OCI-M2 (cell line): ENCODE data around the gene C9orf85.
"Not testable (repeated sequence)": the region's sequence is repeated elsewhere in the genome, so short reads cannot be mapped to it uniquely, and the experiment has no call there.

Experiments
- DNase-seq: peaks from one replicate; lab custom pipeline; 2025; ENCODE audit not compliant: unreplicated experiment; lab: John Stamatoyannopoulos, UW

C9orf85 gene

GRCh38 chr9:71911061-71911907, at the start of gene C9orf85, which contains the start of gene ABHD17B:
TSS of gene C9orf85 (plus strand) at chr9:71911639. CDS start at chr9:71911735, 96 bp downstream.
TSS of gene ABHD17B (minus strand) at chr9:71911193. CDS start at chr9:71875080, 36,113 bp downstream.
- peak; percentile 87 for DNase-seq

GRCh38 chr9:71863631-71864030, 47.8 kb upstream of the C9orf85 start:
- no peak for DNase-seq

- DNase-seq, result no peak
Measured at GRCh38 chr9:71875345-71875744, 36.1 kb upstream of the C9orf85 start.

- no peak for DNase-seq
Measured at GRCh38 chr9:71876106-71876505, 35.3 kb upstream of the C9orf85 start.

GRCh38 chr9:71876829-71877228, 34.6 kb upstream of the C9orf85 start:
- no peak for DNase-seq

- no peak for DNase-seq
Measured at GRCh38 chr9:71878327-71879274, 32.8 kb upstream of the C9orf85 start.

- DNase-seq, result no peak
Measured at GRCh38 chr9:71879644-71880174, 31.7 kb upstream of the C9orf85 start.

GRCh38 chr9:71884005-71884404, 27.4 kb upstream of the C9orf85 start:
- DNase-seq, result no peak

- no peak for DNase-seq
Measured at GRCh38 chr9:71885467-71885866, 26.0 kb upstream of the C9orf85 start.

- DNase-seq, result no peak
Measured at GRCh38 chr9:71886015-71886414, 25.4 kb upstream of the C9orf85 start.

GRCh38 chr9:71886541-71886940, 24.9 kb upstream of the C9orf85 start:
- no peak for DNase-seq

GRCh38 chr9:71887362-71887761, 24.1 kb upstream of the C9orf85 start:
- DNase-seq, result no peak

GRCh38 chr9:71890042-71890679, 21.3 kb upstream of the C9orf85 start:
- DNase-seq, result no peak

- no peak for DNase-seq
Measured at GRCh38 chr9:71891557-71892189, 19.8 kb upstream of the C9orf85 start.

GRCh38 chr9:71895117-71895516, 16.3 kb upstream of the C9orf85 start:
- no peak for DNase-seq

- DNase-seq, result no peak
Measured at GRCh38 chr9:71895955-71896354, 15.5 kb upstream of the C9orf85 start.

- no peak for DNase-seq
Measured at GRCh38 chr9:71896761-71897160, 14.7 kb upstream of the C9orf85 start.

- DNase-seq, result no peak
Measured at GRCh38 chr9:71897577-71897976, 13.9 kb upstream of the C9orf85 start.

GRCh38 chr9:71898756-71899155, 12.7 kb upstream of the C9orf85 start:
- DNase-seq, result not testable (repeated sequence)
